Vagina (tissue), 2 donors: ENCODE measurements around the gene HHATL. TPM values are rescaled to one million over a fixed set of nuclear protein-coding genes. Genes with fewer than 3 reads are reported as not detected.

Experiments
- DNase-seq, 2 donors: peaks; one replicate each; pipeline ENCODE4 v3.0.0-alpha.2; 2017; ENCODE audit errors: extremely low spot score in 2 of 2
- H3K27ac ChIP-seq: fragments of 200-600 bp; sonication (generic); one replicate; pipeline ENCODE4 v1.5.1; 2019
- H3K27me3 ChIP-seq: fragments of 200-600 bp; sonication (generic); one replicate; pipeline ENCODE4 v1.5.1; 2019
- H3K36me3 ChIP-seq, 2 donors: fragments of 200-600 bp; sonication (generic); one replicate each; pipeline ENCODE4 v1.5.1; 2017 to 2019
- H3K4me1 ChIP-seq: fragments of 200-600 bp; sonication (generic); one replicate; pipeline ENCODE4 v1.5.1; 2019
- H3K4me3 ChIP-seq, 2 donors: fragments of 200-600 bp; sonication (generic); 1 replicate in 1 of 2; 2 replicates in 1 of 2; pipeline ENCODE4 v1.5.1; 2016 to 2019
- H3K9me3 ChIP-seq: fragments of 200-600 bp; sonication (generic); one replicate; pipeline ENCODE4 v1.5.1; 2019
- POLR2A ChIP-seq, 2 donors: fragments of 450-650 bp; IDR thresholded peaks; one replicate each; pipeline ENCODE4 v1.6.1; 2017; ENCODE audit warnings: antibody characterized with exemption in 2 of 2, mild to moderate bottlenecking in 2 of 2, moderate library complexity in 2 of 2
- POLR2AphosphoS5 ChIP-seq, 2 donors: sonication (generic); formaldehyde crosslinking; IDR thresholded peaks; one replicate each; pipeline ENCODE4 v1.9.0; 2017; ENCODE audit warnings: antibody characterized with exemption in 2 of 2, mild to moderate bottlenecking in 2 of 2, low read depth in 1 of 2; ENCODE audit not compliant: insufficient read depth in 1 of 2
- intact Hi-C: fragments of 100-400 bp; cut with DNase I; formaldehyde crosslinking; loops from one replicate; pipeline ENCODE4 v1.15.1; 2023
- total RNA-seq: library from RNA; depleted of rRNA; stranded (reverse); fragments of >200 nt; gene quantifications from one replicate; pipeline ENCODE4 v1.2.3, GENCODE V29; 2016
- TF ChIP-seq, protein P1 (sequence below), 3 experiments: fragments of 450-650 bp in 2 of 3; fragments of 200-600 bp in 1 of 3; sonication (generic) in 1 of 3; IDR thresholded peaks; one replicate each; pipeline ENCODE4 v1.5.1; 2017 to 2019; ENCODE audit warnings: antibody characterized with exemption in 3 of 3, mild to moderate bottlenecking in 2 of 3, moderate library complexity in 2 of 3

HHATL gene
- total RNA-seq, 1 donor from 2014 or later: not detected

DNA sequence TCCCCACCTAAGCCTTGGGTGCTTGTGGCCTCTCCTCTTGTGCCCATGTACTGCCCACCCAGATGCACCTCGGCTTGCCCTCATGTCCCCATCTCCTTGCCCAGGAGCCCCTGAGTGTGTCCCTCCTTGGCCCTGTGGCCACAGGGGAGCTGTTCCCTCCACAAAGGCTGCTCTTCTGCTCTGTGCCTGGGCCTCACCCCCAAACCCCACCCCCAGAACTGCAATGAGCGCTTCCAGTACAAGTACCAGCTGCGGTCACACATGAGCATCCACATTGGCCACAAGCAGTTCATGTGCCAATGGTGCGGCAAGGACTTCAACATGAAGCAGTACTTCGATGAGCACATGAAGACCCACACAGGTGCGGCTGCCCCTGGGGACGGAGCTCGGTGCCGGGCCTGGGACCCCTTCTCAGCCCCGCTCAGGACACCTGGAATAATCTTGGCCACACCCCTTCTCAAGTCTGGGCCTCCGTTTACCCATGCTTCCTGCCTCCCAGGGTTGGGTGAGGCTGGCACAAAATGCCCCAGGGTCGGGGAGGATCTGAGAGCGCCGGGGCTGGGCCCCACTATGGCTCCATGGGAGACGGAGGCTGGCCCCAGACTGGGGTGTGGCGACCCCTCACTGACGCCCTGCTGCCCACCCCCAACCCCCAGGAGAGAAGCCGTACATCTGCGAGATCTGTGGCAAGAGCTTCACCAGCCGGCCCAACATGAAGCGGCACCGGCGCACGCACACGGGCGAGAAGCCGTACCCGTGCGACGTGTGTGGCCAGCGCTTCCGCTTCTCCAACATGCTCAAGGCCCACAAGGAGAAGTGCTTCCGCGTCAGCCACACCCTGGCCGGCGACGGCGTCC is 38.8 kb downstream of the HHATL start:
- Histone ChIP-seq H3K4me1 (peaks cover 49% of the 10 kb centered on the region), H3K4me3 (no peak overlapping the region), H3K36me3 (peaks cover 0 to 1% of the 10 kb centered on the region in 2 donors), H3K27me3 (no peaks in the 10 kb centered on the region), H3K9me3 (no peaks in the 10 kb centered on the region), H3K27ac (no peak overlapping the region)
- intact Hi-C loops: no loop called here
- TF ChIP-seq, protein P1, sequence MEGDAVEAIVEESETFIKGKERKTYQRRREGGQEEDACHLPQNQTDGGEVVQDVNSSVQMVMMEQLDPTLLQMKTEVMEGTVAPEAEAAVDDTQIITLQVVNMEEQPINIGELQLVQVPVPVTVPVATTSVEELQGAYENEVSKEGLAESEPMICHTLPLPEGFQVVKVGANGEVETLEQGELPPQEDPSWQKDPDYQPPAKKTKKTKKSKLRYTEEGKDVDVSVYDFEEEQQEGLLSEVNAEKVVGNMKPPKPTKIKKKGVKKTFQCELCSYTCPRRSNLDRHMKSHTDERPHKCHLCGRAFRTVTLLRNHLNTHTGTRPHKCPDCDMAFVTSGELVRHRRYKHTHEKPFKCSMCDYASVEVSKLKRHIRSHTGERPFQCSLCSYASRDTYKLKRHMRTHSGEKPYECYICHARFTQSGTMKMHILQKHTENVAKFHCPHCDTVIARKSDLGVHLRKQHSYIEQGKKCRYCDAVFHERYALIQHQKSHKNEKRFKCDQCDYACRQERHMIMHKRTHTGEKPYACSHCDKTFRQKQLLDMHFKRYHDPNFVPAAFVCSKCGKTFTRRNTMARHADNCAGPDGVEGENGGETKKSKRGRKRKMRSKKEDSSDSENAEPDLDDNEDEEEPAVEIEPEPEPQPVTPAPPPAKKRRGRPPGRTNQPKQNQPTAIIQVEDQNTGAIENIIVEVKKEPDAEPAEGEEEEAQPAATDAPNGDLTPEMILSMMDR (IDR thresholded peaks at IDR 0.05): no peak
- no peak for TF ChIP-seq POLR2A (IDR thresholded peaks at IDR 0.05)
- no peak for TF ChIP-seq POLR2AphosphoS5 (IDR thresholded peaks at IDR 0.05; ENCODE audit: insufficient read depth in 1 of 2, low read depth in 1 of 2)
- peak; percentile 85 for DNase-seq

DNA sequence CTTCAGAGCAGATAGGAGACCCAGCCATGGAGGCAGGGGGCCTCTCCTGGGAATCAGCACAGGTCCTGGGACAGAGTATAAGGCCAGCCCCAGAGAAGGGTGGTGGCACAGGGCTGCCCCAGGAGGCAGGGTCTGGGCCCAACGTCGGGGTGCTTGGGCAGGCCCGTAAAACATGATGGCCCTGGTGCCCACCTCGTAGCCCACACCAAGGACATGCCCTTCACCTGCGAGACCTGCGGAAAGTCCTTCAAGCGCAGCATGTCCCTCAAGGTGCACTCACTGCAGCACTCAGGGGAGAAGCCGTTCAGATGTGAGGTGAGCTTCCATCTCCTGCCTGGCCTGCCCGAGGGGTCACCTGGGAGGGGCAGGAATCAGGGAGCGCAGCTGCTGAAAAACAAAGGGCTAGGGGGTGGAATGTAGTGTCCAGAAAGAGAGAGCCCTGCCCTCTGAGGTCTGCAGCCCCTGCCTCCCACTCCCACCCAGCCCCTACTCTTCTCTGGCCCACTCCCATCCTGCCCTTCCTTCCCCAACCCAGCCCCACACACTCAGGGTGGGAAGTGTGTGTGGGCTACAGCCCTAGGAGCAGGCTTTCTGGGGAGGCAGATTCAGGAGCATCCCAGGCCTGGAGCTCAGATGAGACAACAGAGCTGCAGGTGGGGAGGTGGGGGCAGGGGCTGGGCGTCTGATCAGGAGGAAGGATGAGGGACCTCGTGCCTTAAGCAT is 39.6 kb downstream of the HHATL start:
- intact Hi-C loops: no loop called here
- Histone ChIP-seq H3K9me3 (no peaks in the 10 kb centered on the region), H3K4me3 (no peak overlapping the region), H3K27ac (no peak overlapping the region), H3K36me3 (peaks cover 0 to 7% of the 10 kb centered on the region in 2 donors), H3K27me3 (no peaks in the 10 kb centered on the region), H3K4me1 (peaks cover 51% of the 10 kb centered on the region)
- TF ChIP-seq, protein P1 (IDR thresholded peaks at IDR 0.05): no peak
- TF ChIP-seq POLR2AphosphoS5 (IDR thresholded peaks at IDR 0.05; ENCODE audit: insufficient read depth in 1 of 2, low read depth in 1 of 2) (no peak), POLR2A (IDR thresholded peaks at IDR 0.05) (no peak)
- peak in 1 of 2 donors; percentile 61 for DNase-seq

- H3K4me3 ChIP-seq: no peak overlapping the region
- peaks cover 43% of the 10 kb centered on the region for H3K4me1 ChIP-seq
- no peaks in the 10 kb centered on the region for H3K27me3 ChIP-seq
- peak; percentile 74 to 88 for DNase-seq
- no peak overlapping the region for H3K27ac ChIP-seq
- H3K36me3 ChIP-seq: peaks cover 0 to 7% of the 10 kb centered on the region in 2 donors
- H3K9me3 ChIP-seq: no peaks in the 10 kb centered on the region
- TF ChIP-seq POLR2A (IDR thresholded peaks at IDR 0.05) (no peak), POLR2AphosphoS5 (IDR thresholded peaks at IDR 0.05; ENCODE audit: insufficient read depth in 1 of 2, low read depth in 1 of 2) (no peak)
- TF ChIP-seq, protein P1 (IDR thresholded peaks at IDR 0.05): no peak
- intact Hi-C loops: no loop called here
Measured at GRCh38 chr3:42662037-42662812, 40.4 kb downstream of the HHATL start.

DNA sequence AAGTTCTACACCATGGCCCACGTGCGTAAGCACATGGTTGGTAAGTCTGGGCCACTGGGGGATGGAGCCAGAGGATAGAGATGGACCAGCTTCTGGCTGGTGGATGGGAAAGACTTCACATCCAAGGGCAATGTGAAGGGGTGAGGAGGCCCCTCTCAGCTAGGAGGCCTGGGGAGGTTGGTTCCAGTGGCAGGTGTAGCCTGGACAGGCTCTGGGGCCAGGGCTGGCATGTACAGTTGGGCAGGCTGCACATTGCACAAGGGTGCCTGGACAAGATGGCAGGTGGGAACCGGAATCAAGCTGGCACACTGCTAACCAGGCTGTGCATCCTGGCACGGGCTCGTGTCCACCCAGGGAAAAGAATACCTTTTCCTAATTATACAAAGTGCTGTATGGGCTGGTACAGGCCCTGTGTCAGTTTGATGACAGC is 41.0 kb downstream of the HHATL start:
- Histone ChIP-seq H3K9me3 (no peaks in the 10 kb centered on the region), H3K27ac (no peak overlapping the region), H3K27me3 (no peaks in the 10 kb centered on the region), H3K36me3 (peaks cover 0 to 7% of the 10 kb centered on the region in 2 donors), H3K4me3 (no peak overlapping the region), H3K4me1 (peaks cover 43% of the 10 kb centered on the region)
- intact Hi-C loops: no loop called here
- TF ChIP-seq, protein P1 (IDR thresholded peaks at IDR 0.05): no peak
- no peak for TF ChIP-seq POLR2A (IDR thresholded peaks at IDR 0.05)
- no peak for TF ChIP-seq POLR2AphosphoS5 (IDR thresholded peaks at IDR 0.05; ENCODE audit: insufficient read depth in 1 of 2, low read depth in 1 of 2)
- peak; percentile 78 to 92 for DNase-seq
